Kidney (tissue), 14 donors: ENCODE data around the gene PCSK5. TPM values are rescaled to one million over a fixed set of nuclear protein-coding genes. Genes with fewer than 3 reads are reported as not detected.
A peak's percentile ranks its signal among the peaks of the same experiment; 100 is the strongest.

ENCODE experiments used
- DNase-seq, 5 donors: peaks; one replicate each; pipeline ENCODE4 v3.0.0-alpha.2; 2013 to 2020
- FAIRE-seq: peaks from 2 replicates; lab custom pipeline; 2012; peaks lifted over from hg19 to GRCh38; lab: Jason Lieb, UNC
- H3K27ac ChIP-seq, 2 donors: one replicate each; pipeline ENCODE4 v1.7.0; 2013; ENCODE audit warnings: low read depth in 2 of 2, low read length in 2 of 2, inconsistent platforms in 1 of 2
- H3K27me3 ChIP-seq: one replicate; pipeline ENCODE4 v1.7.1; 2013; ENCODE audit warnings: low read length, inconsistent platforms; ENCODE audit not compliant: control insufficient read depth, insufficient read depth
- H3K36me3 ChIP-seq, 3 donors: one replicate each; pipeline versions ENCODE4 v1.7.0 to v1.7.1; 2013; ENCODE audit warnings: low read length in 3 of 3, control low read depth in 1 of 3, inconsistent platforms in 1 of 3; ENCODE audit not compliant: insufficient read depth in 3 of 3, control insufficient read depth in 2 of 3
- H3K4me1 ChIP-seq, 3 donors: one replicate each; pipeline versions ENCODE4 v1.7.0 to v1.7.1; 2013; ENCODE audit warnings: low read length in 3 of 3, inconsistent platforms in 1 of 3, low read depth in 1 of 3; ENCODE audit not compliant: control insufficient read depth in 2 of 3, insufficient read depth in 2 of 3
- H3K4me3 ChIP-seq, 3 donors: one replicate each; pipeline versions ENCODE4 v1.7.0 to v1.8.1; 2013; ENCODE audit warnings: low read length in 3 of 3, control low read depth in 1 of 3, inconsistent platforms in 1 of 3
- H3K9ac ChIP-seq, 3 donors: one replicate each; pipeline versions ENCODE4 v1.7.0 to v1.7.1; 2013; ENCODE audit warnings: low read length in 3 of 3, control low read depth in 1 of 3, inconsistent platforms in 1 of 3
- H3K9me3 ChIP-seq, 3 donors: one replicate each; pipeline versions ENCODE4 v1.7.0 to v1.7.1; 2013; ENCODE audit warnings: low read length in 3 of 3, control low read depth in 1 of 3, inconsistent platforms in 1 of 3; ENCODE audit not compliant: control insufficient read depth in 2 of 3, insufficient read depth in 1 of 3
- CTCF ChIP-seq: IDR thresholded peaks from 3 replicates; pipeline ENCODE4 v1.5.1; 2012; ENCODE audit warnings: mild to moderate bottlenecking, moderate library complexity, borderline replicate concordance; ENCODE audit not compliant: insufficient read depth; ENCODE audit errors: extremely low read depth
- intact Hi-C: fragments of 100-400 bp; cut with DNase I; formaldehyde crosslinking; loops from one replicate; pipeline ENCODE4 v1.11.1; 2022
- polyA plus RNA-seq: library from polyadenylated mRNA; stranded (reverse); fragments of 350-450 nt; fragmentation: Illumina TruSeq; extraction: RNeasy Lipid Tissue Mini Kit (QIAGEN cat#74804); gene quantifications from one replicate; pipeline ENCODE4 v1.2.3, GENCODE V29; 2014; ENCODE audit warnings: low read depth, low replicate concordance; ENCODE audit not compliant: insufficient read depth
- total RNA-seq: library from RNA; stranded (reverse); fragmentation: NEBNext Ultra II Directional; extraction: Animal tissue kit (Norgen Biotek cat#: 25700); gene quantifications from one replicate; pipeline ENCODE4 v1.2.1, GENCODE V29; 2021
- donor health status: control.
- donor health status: control.
- donor health status: control.
- donor health status: control.
- donor health status: control.
- donor health status: DM: yes; HTN: yes; CAD: no.
- donor health status: Normal renal cell carcinoma (clear cell type).

The PCSK5 gene
- total and polyA plus RNA-seq, 2 donors from 2014 or later: 1.6 to 14.7 TPM

GRCh38 chr9:76151267-76151666 lies 260.8 kb downstream of the PCSK5 start:
- H3K4me3 ChIP-seq: no peak overlapping the region
- H3K27me3 ChIP-seq: no peaks in the 10 kb centered on the region
- H3K4me1 ChIP-seq: no peaks in the 10 kb centered on the region
- no peak overlapping the region for H3K9ac ChIP-seq
- no peaks in the 10 kb centered on the region for H3K9me3 ChIP-seq
- intact Hi-C loops: no loop called here
- no peak overlapping the region for H3K27ac ChIP-seq
- FAIRE-seq (no peak), DNase-seq (no peak)
- H3K36me3 ChIP-seq: no peaks in the 10 kb centered on the region
- no peak for TF ChIP-seq CTCF

GRCh38 chr9:76153339-76153738 lies 262.9 kb downstream of the PCSK5 start:
- Histone ChIP-seq H3K36me3 (peaks cover 0 to 2% (median 0%) of the 10 kb centered on the region in 3 donors), H3K9me3 (no peaks in the 10 kb centered on the region), H3K4me3 (no peak overlapping the region), H3K9ac (no peak overlapping the region), H3K27me3 (no peaks in the 10 kb centered on the region), H3K27ac (no peak overlapping the region), H3K4me1 (no peaks in the 10 kb centered on the region)
- no peak for FAIRE-seq
- intact Hi-C loops: no loop called here
- DNase-seq: no peak
- no peak for TF ChIP-seq CTCF

GRCh38 chr9:76153902-76154629 lies 263.6 kb downstream of the PCSK5 start:
- no peaks in the 10 kb centered on the region for H3K9me3 ChIP-seq
- no peak overlapping the region for H3K4me3 ChIP-seq
- no peak for FAIRE-seq
- no peaks in the 10 kb centered on the region for H3K27me3 ChIP-seq
- no peak overlapping the region for H3K27ac ChIP-seq
- H3K36me3 ChIP-seq: peaks cover 0 to 6% (median 0%) of the 10 kb centered on the region in 3 donors
- peak in 4 of 5 donors; percentile 38 to 56 (median 49) for DNase-seq
- H3K4me1 ChIP-seq: no peaks in the 10 kb centered on the region
- intact Hi-C loops: no loop called here
- no peak overlapping the region for H3K9ac ChIP-seq
- no peak for TF ChIP-seq CTCF

GRCh38 chr9:76155361-76155760 lies 264.9 kb downstream of the PCSK5 start:
- TF ChIP-seq CTCF: no peak
- no peaks in the 10 kb centered on the region for H3K9me3 ChIP-seq
- H3K27me3 ChIP-seq: no peaks in the 10 kb centered on the region
- FAIRE-seq: no peak
- H3K9ac ChIP-seq: no peak overlapping the region
- H3K4me3 ChIP-seq: no peak overlapping the region
- no peak for DNase-seq
- intact Hi-C loops: no loop called here
- H3K27ac ChIP-seq: no peak overlapping the region
- H3K4me1 ChIP-seq: no peaks in the 10 kb centered on the region
- peaks cover 0 to 6% (median 0%) of the 10 kb centered on the region in 3 donors for H3K36me3 ChIP-seq
